Skin epidermis (tissue), 12 donors: Measurements from ENCODE around the gene EIF2B5.

Experiments used
- H3K27ac ChIP-seq, 21 experiments: fragments of 200-600 bp; sonication (generic) in 11 of 21; one replicate each; pipeline ENCODE4 v1.5.0; 2020; ENCODE audit warnings: mild to moderate bottlenecking in 3 of 21, inconsistent platforms in 2 of 21, moderate library complexity in 2 of 21
- H3K4me3 ChIP-seq, 7 experiments: fragments of 200-600 bp; sonication (generic) in 2 of 7; one replicate each; pipeline ENCODE4 v1.5.0; 2020; ENCODE audit warnings: inconsistent platforms in 2 of 7, mild to moderate bottlenecking in 2 of 7, moderate library complexity in 1 of 7

EIF2B5 gene

GRCh38 chr3:184185461-184186183, 50.5 kb downstream of the EIF2B5 start:
- H3K4me3 ChIP-seq = peak overlapping the region; percentile 57 to 95 (median 86)
- H3K27ac ChIP-seq = peak overlapping the region; percentile 51 to 93 (median 85)

- Histone ChIP-seq H3K4me3 (peak within 1 kb of the TSS; percentile 57 to 95 (median 86)), H3K27ac (peak within 1 kb of the TSS; percentile 51 to 93 (median 85))
These were observed 51.2 kb downstream of the EIF2B5 start, which contains the start of gene ABCF3 for GRCh38 chr3:184186184-184186901. TSS of gene ABCF3 (plus strand) at chr3:184186199. CDS start at chr3:184186208, 9 bp downstream.

GRCh38 chr3:184186902-184187207, 51.7 kb downstream of the EIF2B5 start:
- peak overlapping the region in 16 of 21 experiments; percentile 67 to 93 (median 86) for H3K27ac ChIP-seq

GRCh38 chr3:184188080-184188479, 52.9 kb downstream of the EIF2B5 start:
- no peak overlapping the region for H3K4me3 ChIP-seq
- H3K27ac ChIP-seq = no peak overlapping the region

More at GRCh38 chr3:184186902-184187207, 51.7 kb downstream of the EIF2B5 start:
- peak overlapping the region; percentile 57 to 95 (median 86) for H3K4me3 ChIP-seq

GRCh38 chr3:184189421-184189820, 54.3 kb downstream of the EIF2B5 start:
- H3K27ac ChIP-seq = no peak overlapping the region
- no peak overlapping the region for H3K4me3 ChIP-seq

GRCh38 chr3:184192889-184193288, 57.7 kb downstream of the EIF2B5 start:
- H3K27ac ChIP-seq = no peak overlapping the region
- H3K4me3 ChIP-seq = no peak overlapping the region

- no peak overlapping the region for H3K4me3 ChIP-seq
- H3K27ac ChIP-seq = no peak overlapping the region
These were observed 58.9 kb downstream of the EIF2B5 start for GRCh38 chr3:184193991-184194539.
